ENCODE results near the gene IRAK4. TPM values are rescaled to one million over a fixed set of nuclear protein-coding genes. Genes with fewer than 3 reads are reported as not detected.

Gene IRAK4
- total and polyA plus RNA-seq, 2 donors = 30.4 to 43.8 TPM

GRCh38 chr12:43836475-43836989 is 77.8 kb downstream of the IRAK4 start:
- peak in 4 of 9 donors; percentile 4 to 49 (median 23) for DNase-seq (ENCODE audit: low read depth in 6 of 9, low spot score in 9 of 9)
- peaks cover 3 to 6% of the 10 kb centered on the region in 2 donors for H3K4me1 ChIP-seq (ENCODE audit: control insufficient read depth in 2 of 2, insufficient read depth in 2 of 2, low read length in 2 of 2)
- H3K27ac ChIP-seq (ENCODE audit: low read depth in 1 of 2, low read length in 1 of 2) = peak overlapping the region; percentile 60 to 88

More at GRCh38 chr12:43836475-43836989, 77.8 kb downstream of the IRAK4 start:
- no peaks in the 10 kb centered on the region for H3K36me3 ChIP-seq (ENCODE audit: control insufficient read depth in 2 of 2, insufficient read depth in 2 of 2, low read length in 1 of 2)
- H3K4me3 ChIP-seq (ENCODE audit: low read length in 2 of 2) = peak overlapping the region; percentile 56 to 68
- whole genome bisulfite sequencing = 6% methylated on average over 8 of the region's 8 CpGs
- H3K9me3 ChIP-seq (ENCODE audit: control insufficient read depth in 2 of 2, insufficient read depth in 1 of 2, low read length in 1 of 2) = no peaks in the 10 kb centered on the region
- peaks cover 3 to 5% of the 10 kb centered on the region in 2 donors for H3K27me3 ChIP-seq (ENCODE audit: control insufficient read depth in 2 of 2, insufficient read depth in 1 of 2, low read length in 1 of 2)

Other genes with a start within 250 kb of the IRAK4 start
- gene ADAMTS20, start 206.7 kb upstream of the IRAK4 start, total RNA-seq = 0.09 TPM
- under 0.01 TPM for gene ADAMTS20, start 206.7 kb upstream of the IRAK4 start, polyA plus RNA-seq
- 14.4 TPM for gene PUS7L, start 161 bp upstream of the IRAK4 start, total RNA-seq
- gene PUS7L, start 161 bp upstream of the IRAK4 start, polyA plus RNA-seq = 3.0 TPM
- gene TWF1, start 47.4 kb downstream of the IRAK4 start, total RNA-seq = 46.6 TPM
- gene TWF1, start 47.4 kb downstream of the IRAK4 start, polyA plus RNA-seq = 65.1 TPM
- 4.5 TPM for gene TMEM117, start 77.1 kb downstream of the IRAK4 start, total RNA-seq
- 3.6 TPM for gene TMEM117, start 77.1 kb downstream of the IRAK4 start, polyA plus RNA-seq

Data from thymus (tissue), 11 donors.